Fibroblast of mammary gland (primary cell): ENCODE results near the gene MIGA1.

Experiments used
- DNase-seq: peaks from one replicate; pipeline ENCODE4 v3.0.0-alpha.2; 2010; ENCODE audit warnings: low read depth
- H3K4me3 ChIP-seq: 2 replicates; pipeline ENCODE4 v1.5.1; 2011; ENCODE audit warnings: low read depth, mild to moderate bottlenecking, low read length, moderate library complexity; ENCODE audit not compliant: control insufficient read depth
- TF ChIP-seq, protein P1 (sequence below): conservative IDR thresholded peaks from 2 replicates; pipeline ENCODE4 v1.5.1; 2011; ENCODE audit warnings: low read depth, low read length, inconsistent platforms; ENCODE audit not compliant: control insufficient read depth, insufficient read depth

Gene MIGA1

DNA sequence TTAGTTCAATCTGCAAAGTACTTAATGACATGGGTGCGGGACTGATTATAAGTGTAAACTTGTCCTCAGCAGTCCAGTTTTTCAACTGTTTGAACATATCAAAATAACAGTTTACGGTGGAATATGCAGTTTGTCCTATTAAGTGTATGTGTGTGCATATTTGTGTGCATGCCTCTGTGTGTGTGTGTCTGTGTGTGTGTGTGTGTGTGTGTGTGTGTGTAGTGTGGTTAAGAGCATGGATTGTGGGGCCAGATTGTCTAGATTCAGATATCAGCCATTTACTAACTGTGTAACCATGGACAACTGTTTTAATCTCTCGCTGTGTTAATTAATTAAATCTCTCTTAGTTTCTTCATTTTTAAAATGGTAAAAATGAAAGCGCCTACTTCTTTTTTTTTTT, 148.0 kb downstream of the MIGA1 start:
- H3K4me3 ChIP-seq, result no peak overlapping the region
- TF ChIP-seq, protein P1, sequence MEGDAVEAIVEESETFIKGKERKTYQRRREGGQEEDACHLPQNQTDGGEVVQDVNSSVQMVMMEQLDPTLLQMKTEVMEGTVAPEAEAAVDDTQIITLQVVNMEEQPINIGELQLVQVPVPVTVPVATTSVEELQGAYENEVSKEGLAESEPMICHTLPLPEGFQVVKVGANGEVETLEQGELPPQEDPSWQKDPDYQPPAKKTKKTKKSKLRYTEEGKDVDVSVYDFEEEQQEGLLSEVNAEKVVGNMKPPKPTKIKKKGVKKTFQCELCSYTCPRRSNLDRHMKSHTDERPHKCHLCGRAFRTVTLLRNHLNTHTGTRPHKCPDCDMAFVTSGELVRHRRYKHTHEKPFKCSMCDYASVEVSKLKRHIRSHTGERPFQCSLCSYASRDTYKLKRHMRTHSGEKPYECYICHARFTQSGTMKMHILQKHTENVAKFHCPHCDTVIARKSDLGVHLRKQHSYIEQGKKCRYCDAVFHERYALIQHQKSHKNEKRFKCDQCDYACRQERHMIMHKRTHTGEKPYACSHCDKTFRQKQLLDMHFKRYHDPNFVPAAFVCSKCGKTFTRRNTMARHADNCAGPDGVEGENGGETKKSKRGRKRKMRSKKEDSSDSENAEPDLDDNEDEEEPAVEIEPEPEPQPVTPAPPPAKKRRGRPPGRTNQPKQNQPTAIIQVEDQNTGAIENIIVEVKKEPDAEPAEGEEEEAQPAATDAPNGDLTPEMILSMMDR, result no peak
- no peak for DNase-seq
